Activated gamma-delta T cell treated with Interleukin-2 at 50 U/mL for 16 hours (primary cell): ENCODE data around the gene CDK2AP2.

Source experiments
- DNase-seq: peaks from one replicate; pipeline ENCODE4 v3.0.0-alpha.2; 2020

Gene CDK2AP2

GRCh38 chr11:67503119-67504004 lies 4.6 kb downstream of the CDK2AP2 start:
- DNase-seq, result no peak

DNA sequence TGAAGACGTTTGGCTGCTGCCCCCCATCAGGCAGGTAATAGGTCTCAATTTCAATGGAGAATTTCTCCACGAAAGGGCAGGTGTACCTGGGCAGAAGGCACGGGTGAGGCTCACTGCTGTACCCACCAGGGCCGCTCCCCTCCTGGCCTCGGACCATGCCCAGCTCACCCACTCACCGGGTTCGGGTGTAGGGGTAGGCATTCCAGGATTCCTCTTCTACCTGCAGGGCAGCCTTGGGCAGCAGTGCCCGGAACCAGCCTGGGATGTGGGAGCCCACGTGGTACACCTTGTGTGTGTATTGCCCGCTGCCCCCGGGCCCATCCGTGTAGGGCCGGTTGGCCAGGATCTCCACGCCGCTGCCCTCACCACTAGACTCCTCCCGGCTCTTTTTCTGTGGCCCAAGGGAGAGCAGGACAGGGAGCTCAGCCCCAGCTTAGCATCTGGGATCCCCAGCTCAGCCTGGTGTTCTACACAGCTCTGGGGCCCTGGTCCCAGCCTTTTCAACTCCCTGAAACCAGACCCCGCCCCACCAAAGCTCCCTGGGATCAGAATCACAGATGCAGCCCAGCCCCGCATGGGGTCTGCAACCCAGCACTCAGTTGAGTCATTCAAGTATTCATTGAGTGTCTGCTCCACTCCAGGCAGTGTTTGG lies 5.5 kb downstream of the CDK2AP2 start:
- no peak for DNase-seq

DNA sequence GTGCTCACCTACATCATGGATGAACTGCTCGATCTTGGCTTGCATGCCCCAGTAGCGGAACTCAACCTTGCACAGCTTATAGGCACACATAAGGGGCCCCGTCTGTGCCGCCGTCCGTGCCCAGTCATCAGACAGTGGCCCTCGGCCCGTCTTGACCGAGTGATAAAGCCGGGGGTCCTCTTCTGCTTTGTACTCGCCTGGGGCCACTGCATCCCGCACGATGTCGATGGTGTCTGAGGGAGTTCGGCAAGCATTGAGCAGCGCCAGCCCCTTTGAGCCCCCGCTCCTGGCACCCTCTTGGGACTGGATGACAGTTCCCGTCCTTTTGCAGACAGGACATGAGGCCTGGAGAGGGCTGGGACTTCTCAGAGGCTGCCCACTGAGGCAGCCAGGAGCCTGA lies 6.1 kb downstream of the CDK2AP2 start:
- DNase-seq, result no peak

- DNase-seq, result no peak
Measured at GRCh38 chr11:67500831-67501715, 6.9 kb downstream of the CDK2AP2 start.

DNA sequence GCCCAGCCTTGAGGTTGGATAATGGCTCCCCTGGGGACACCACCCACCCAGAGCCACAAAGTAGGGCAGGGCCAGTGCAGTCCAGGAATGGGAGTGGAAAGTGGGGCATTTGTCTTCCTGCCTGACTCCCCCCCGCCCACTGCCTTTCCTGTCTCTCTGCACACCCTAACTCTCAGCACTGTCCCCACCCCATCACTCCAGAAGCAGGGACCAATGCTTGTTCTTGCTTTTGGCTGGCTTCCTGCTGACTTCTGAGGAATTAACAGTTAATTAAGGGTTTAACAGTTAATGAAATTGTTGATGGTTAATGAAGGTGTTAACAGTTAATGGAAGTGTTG lies 7.5 kb downstream of the CDK2AP2 start:
- no peak for DNase-seq

GRCh38 chr11:67499808-67500483 lies 8.0 kb downstream of the CDK2AP2 start:
- no peak for DNase-seq

GRCh38 chr11:67498544-67498972 lies 9.4 kb downstream of the CDK2AP2 start:
- no peak for DNase-seq

- DNase-seq, result no peak
Measured at GRCh38 chr11:67497656-67498291, 10.2 kb downstream of the CDK2AP2 start.

GRCh38 chr11:67496113-67496512 lies 11.8 kb downstream of the CDK2AP2 start:
- DNase-seq, result no peak

- DNase-seq, result no peak
Measured at GRCh38 chr11:67495234-67496005, 12.5 kb downstream of the CDK2AP2 start.

DNA sequence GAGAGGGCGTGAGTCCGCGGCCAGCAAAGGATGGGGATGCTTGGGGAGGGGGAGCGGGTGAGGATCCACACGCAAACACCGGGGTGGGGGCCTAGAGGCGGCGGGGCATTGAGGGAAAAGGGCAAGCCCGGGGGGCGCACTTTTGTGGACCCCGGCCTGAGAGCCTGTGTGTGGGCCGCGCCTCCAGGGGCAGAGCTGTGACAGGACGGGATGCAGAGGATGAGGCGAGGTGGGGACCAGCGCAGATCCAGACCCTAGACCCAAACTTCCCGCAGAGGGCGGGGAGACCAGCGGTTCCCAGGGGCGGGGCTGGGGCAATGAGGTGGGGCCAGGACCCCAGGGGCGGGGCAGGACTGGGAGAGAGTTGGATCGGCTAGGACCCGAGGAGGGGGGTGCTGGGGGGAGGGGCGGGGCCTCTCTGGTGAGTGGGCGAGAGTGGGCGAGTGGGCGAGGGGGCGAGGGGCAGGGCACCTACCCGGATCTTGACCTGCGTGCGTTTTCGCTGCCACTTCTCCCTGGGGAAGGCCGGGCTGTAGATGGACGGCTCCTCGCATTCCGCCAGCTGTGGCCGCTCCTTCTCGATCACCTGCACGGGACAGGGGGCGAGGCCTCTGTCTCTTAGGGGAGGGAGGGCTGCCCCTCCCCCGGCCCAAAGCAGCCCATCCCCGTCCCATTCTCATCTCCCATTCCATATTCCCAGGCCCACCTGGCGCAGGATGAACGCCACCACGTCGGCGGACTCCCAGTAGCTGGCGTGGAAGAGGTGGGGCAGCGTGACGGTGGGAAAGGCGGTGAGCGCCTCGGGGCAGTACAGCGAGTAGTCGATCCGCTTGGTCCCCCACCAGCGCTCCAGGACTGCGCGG lies 13.4 kb downstream of the CDK2AP2 start:
- no peak for DNase-seq

- DNase-seq, result no peak
Measured at GRCh38 chr11:67493548-67494370, 14.2 kb downstream of the CDK2AP2 start.

DNA sequence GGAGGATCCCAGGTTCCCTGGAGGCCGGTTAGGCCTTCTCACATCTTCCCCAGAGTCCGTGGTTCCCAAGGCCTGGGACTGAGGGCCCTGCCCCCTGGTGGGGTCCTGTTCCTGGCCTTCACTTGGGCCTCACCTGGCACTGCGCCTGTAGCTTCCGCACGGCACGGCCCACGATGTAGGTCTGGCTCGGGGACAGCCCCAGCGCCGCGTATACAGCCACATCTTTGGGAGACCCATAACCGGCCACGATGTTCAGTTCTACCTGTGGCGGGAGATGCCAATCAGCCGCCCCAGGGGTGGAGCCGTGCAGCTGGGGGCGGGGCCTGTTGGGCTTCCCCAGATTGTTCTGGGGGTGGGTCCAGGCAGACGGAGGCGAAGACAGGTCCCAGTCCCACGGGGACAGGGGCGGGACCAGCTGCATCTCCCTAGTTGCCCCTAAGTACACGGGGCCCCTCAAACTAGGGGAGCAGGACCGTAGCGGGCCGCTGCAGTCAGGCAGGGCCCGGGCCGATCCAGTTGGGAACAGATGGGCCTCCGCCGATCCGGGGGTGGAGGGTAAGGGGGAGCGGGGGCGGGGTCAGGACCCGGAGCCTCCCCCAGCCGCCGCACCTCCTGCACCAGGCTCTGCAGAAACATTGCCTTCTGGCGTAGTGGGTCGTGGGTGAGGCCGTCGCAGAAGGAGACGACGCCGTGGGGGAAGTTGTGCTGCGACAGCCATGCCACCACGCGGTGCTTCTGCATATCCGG lies 15.0 kb downstream of the CDK2AP2 start:
- DNase-seq, result no peak

DNA sequence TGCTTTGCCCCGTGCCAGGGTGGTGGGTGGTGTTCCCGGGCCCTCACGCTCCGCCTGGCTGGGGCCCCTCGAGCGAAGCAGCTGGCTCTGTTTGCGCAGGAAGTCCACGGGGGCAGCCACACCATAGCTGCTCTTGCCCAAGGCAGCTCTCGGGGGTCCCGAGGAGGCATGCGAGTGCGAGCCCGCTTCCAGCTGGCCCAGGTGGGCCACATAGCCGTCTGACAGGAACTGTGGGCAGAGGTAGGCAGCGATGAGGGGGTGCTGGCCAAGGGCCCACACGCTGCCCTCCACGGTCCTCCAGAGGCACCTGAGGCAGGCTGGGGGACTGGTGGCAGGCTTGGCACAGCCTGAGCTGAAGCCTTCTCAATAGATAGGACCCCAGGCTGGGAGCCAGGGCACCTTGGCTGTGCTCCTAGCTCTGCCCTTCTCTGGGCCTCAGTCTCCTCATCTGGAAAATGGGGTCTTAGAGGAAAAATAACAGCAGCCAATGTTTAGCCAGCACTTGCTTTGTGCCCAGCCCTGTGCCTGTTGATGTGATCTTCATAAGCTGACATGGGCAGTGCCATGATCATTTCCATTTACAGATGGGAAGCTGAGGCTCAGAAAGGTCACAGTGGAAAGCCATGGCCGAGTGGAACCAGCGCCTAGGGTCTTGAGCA lies 15.8 kb downstream of the CDK2AP2 start:
- no peak for DNase-seq

DNA sequence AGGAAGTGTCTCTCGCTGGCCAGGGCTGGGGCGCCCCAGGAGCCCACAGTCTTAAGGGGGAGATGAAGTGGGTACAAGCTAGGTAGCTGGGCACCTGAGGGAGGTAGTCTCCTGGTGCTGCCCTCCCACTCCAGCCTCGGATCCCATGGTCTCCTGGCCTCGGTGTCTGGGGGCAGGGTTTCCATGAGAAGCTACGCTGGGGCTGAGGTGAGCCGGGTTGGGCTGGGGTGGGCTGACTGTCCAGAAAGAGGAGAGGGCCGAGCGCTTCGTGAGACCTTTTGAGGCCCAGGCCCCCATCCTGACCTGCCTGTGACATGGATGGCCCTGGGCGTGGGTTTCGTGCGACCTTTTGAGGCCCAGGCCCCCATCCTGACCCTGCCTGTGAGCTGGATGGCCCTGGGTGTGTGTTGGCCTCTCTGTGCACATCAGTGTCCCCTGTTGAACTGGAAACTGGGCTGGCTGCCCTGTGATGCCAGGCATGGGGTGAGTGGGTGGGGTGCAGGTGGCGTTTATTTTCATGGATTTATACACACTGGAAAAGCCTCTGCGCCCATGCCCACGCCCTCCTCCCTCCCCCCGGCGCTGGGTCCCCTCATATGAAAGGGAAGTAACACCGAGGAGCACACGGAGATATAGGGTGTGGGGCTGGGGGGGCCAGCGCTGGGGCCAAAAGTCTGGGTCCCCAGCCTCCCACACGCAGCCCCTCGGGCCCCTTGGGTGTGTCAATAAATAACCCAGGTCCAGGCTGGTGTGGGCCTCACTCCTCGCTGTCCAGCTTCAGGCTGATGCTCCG lies 16.5 kb downstream of the CDK2AP2 start:
- no peak for DNase-seq

GRCh38 chr11:67490727-67491065 lies 17.3 kb downstream of the CDK2AP2 start:
- no peak for DNase-seq
